Common myeloid progenitor, CD34-positive (primary cell): Measurements from ENCODE around the gene MAN1C1.

Experiments
- CTCF ChIA-PET: fragments of 350-600 bp; sonication (Branson Sonifier 250); formaldehyde crosslinking; loops from one replicate; lab custom pipeline; 2021; ENCODE audit warnings: antibody characterized with exemption; lab: Charles Lee
- POLR2A ChIA-PET: fragments of 350-600 bp; sonication (Branson Sonifier 250); formaldehyde crosslinking; loops from one replicate; lab custom pipeline; 2021; ENCODE audit warnings: antibody characterized with exemption; lab: Charles Lee
- DNase-seq, 3 donors: peaks; one replicate each; pipeline versions ENCODE4 v3.0.0 to v3.0.0-alpha.2; 2013
- H3K27ac ChIP-seq, 2 experiments: 1 replicate in 1 of 2; 2 replicates in 1 of 2; pipeline ENCODE4 v1.7.0; 2013; ENCODE audit warnings: inconsistent platforms in 2 of 2, low read length in 2 of 2, mild to moderate bottlenecking in 2 of 2, low read depth in 1 of 2, moderate library complexity in 1 of 2; ENCODE audit not compliant: severe bottlenecking in 2 of 2, insufficient read depth in 1 of 2, poor library complexity in 1 of 2
- H3K27me3 ChIP-seq, 5 experiments: replicated peaks in 2 of 5; 1 replicate in 3 of 5; 2 replicates in 2 of 5; pipeline versions ENCODE4 v1.6.1 to v1.7.0; 2013; ENCODE audit warnings: low read length in 4 of 5, mild to moderate bottlenecking in 2 of 5, moderate library complexity in 2 of 5, inconsistent platforms in 1 of 5; ENCODE audit not compliant: insufficient read depth in 5 of 5, control insufficient read depth in 4 of 5
- H3K36me3 ChIP-seq, 4 experiments: 1 replicate in 2 of 4; 2 replicates in 2 of 4; pipeline versions ENCODE4 v1.6.1 to v1.7.0; 2013; ENCODE audit warnings: low read length in 3 of 4, control low read depth in 1 of 4, mild to moderate bottlenecking in 1 of 4; ENCODE audit not compliant: control insufficient read depth in 4 of 4, insufficient read depth in 4 of 4
- H3K4me1 ChIP-seq, 4 experiments: 1 replicate in 3 of 4; 2 replicates in 1 of 4; pipeline versions ENCODE4 v1.6.1 to v1.7.1; 2013; ENCODE audit warnings: low read length in 3 of 4, mild to moderate bottlenecking in 3 of 4, control low read depth in 1 of 4, inconsistent platforms in 1 of 4, moderate library complexity in 1 of 4; ENCODE audit not compliant: control insufficient read depth in 4 of 4, insufficient read depth in 4 of 4; ENCODE audit errors: control extremely low read depth in 1 of 4
- H3K4me3 ChIP-seq, 7 experiments: 1 replicate in 4 of 7; 2 replicates in 3 of 7; pipeline versions ENCODE4 v1.5.1 to v1.7.0; 2013; ENCODE audit warnings: mild to moderate bottlenecking in 7 of 7, low read length in 6 of 7, moderate library complexity in 6 of 7, inconsistent platforms in 2 of 7, low read depth in 2 of 7, control low read depth in 1 of 7; ENCODE audit not compliant: insufficient read depth in 4 of 7, control insufficient read depth in 1 of 7; ENCODE audit errors: extremely low read depth in 1 of 7
- H3K9me3 ChIP-seq, 5 experiments: 1 replicate in 4 of 5; 2 replicates in 1 of 5; pipeline versions ENCODE4 v1.6.1 to v1.7.1; 2013; ENCODE audit warnings: low read length in 4 of 5, mild to moderate bottlenecking in 2 of 5, inconsistent platforms in 1 of 5, low read depth in 1 of 5, moderate library complexity in 1 of 5; ENCODE audit not compliant: control insufficient read depth in 4 of 5, insufficient read depth in 2 of 5; ENCODE audit errors: control extremely low read depth in 1 of 5
- WGBS: methylation state at CpG from one replicate; pipeline ENCODE4 v1.1.5; 2013; ENCODE audit not compliant: insufficient coverage; 5-methylcytosine and 5-hydroxymethylcytosine counted together

Gene MAN1C1

GRCh38 chr1:25796811-25797458 is 180.3 kb downstream of the MAN1C1 start:
- POLR2A ChIA-PET = no interaction called here
- no peak overlapping the region for H3K27ac ChIP-seq

DNA sequence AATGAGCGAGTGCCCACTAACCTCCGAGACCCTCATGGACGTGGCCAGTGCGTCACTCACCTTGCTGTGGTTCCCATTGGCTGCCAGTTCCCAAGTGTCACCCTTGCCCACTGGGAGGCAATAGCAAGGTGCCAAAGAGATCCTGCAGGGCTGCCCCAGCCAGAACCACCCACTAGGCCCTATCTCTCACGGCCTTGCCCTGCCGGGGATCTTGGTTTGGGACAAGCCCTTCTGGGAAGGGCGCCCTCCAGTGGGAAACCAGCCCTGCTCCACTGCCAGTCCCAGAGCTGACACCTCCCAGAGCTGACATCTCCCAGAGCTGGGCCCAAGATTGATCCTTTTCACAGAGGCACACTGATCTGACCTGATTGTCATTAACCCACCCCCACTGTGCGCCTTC is 181.3 kb downstream of the MAN1C1 start:
- 76% methylated on average over 7 of the region's 8 CpGs for WGBS
- Histone ChIP-seq H3K9me3 (no peaks in the 10 kb centered on the region), H3K36me3 (no peaks in the 10 kb centered on the region), H3K4me3 (no peak overlapping the region), H3K27ac (no peak overlapping the region), H3K4me1 (peaks cover 0 to 32% (median 23%) of the 10 kb centered on the region in 4 experiments), H3K27me3 (no peaks in the 10 kb centered on the region)
- DNase-seq = peak in 2 of 3 donors; percentile 37 to 48
- POLR2A ChIA-PET = no interaction called here
- CTCF ChIA-PET = interaction anchor here (0.6 to 2.8 kb wide), 22 partner anchors 10 to 923 kb away, joined by 3 to 13 read pairs (median 4); partner anchors contain the start of gene MTFR1L

More at GRCh38 chr1:25796811-25797458, 180.3 kb downstream of the MAN1C1 start:
- H3K27me3 ChIP-seq = no peaks in the 10 kb centered on the region
- H3K9me3 ChIP-seq = no peaks in the 10 kb centered on the region
- H3K4me3 ChIP-seq = no peak overlapping the region
- CTCF ChIA-PET = interaction anchor here (0.9 to 4.3 kb wide), 22 partner anchors 9 to 293 kb away, joined by 3 to 24 read pairs (median 5); partner anchors contain the start of gene MTFR1L
- H3K4me1 ChIP-seq = peaks cover 0 to 29% (median 22%) of the 10 kb centered on the region in 4 experiments
- no peaks in the 10 kb centered on the region for H3K36me3 ChIP-seq
- DNase-seq = peak; percentile 81 to 85 (median 85)
- WGBS = 17% methylated on average over 6 of the region's 19 CpGs

DNA sequence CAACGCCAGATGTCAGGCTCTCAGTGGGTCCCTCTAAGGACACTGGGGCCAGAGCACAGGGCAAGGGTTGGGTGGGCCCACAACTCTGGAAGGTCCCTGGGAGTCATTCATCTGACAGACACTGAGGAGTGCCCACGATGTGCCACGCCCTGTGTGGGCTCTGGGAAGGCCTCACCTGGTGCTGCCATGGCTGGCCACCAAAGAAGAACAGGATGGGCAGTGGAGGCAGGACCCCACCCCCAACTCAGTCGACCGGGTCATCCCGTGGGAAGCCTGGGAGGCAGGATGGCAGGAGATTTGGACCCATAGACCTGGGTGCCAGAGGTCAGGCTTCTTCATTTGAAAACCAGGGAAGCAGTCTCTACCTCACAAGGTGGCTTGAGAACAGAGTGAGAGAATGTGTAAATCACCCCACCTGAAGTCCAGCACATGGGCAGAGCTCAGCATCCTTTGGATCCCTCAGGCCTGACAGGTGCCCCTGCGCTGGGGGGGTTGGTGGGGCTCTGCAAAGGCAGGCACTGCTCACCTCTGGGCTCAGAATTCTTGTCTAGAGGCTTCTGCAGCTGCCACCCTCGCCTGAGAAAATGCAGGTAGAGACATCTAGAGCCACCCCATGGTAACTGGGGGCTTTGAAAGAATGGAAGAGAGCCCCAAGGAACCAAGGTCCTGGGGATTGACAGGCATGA is 182.2 kb downstream of the MAN1C1 start:
- no peaks in the 10 kb centered on the region for H3K36me3 ChIP-seq
- H3K4me3 ChIP-seq = no peak overlapping the region
- no peaks in the 10 kb centered on the region for H3K9me3 ChIP-seq
- H3K4me1 ChIP-seq = peaks cover 0 to 34% (median 24%) of the 10 kb centered on the region in 4 experiments
- no peak overlapping the region for H3K27ac ChIP-seq
- CTCF ChIA-PET = interaction anchor here (0.7 to 2.9 kb wide), 17 partner anchors 11 to 295 kb away, joined by 3 to 13 read pairs (median 5); no protein-coding TSS in a partner anchor
- no peaks in the 10 kb centered on the region for H3K27me3 ChIP-seq
- DNase-seq = no peak
- POLR2A ChIA-PET = no interaction called here
- 91% methylated on average over 8 of the region's 8 CpGs for WGBS

DNA sequence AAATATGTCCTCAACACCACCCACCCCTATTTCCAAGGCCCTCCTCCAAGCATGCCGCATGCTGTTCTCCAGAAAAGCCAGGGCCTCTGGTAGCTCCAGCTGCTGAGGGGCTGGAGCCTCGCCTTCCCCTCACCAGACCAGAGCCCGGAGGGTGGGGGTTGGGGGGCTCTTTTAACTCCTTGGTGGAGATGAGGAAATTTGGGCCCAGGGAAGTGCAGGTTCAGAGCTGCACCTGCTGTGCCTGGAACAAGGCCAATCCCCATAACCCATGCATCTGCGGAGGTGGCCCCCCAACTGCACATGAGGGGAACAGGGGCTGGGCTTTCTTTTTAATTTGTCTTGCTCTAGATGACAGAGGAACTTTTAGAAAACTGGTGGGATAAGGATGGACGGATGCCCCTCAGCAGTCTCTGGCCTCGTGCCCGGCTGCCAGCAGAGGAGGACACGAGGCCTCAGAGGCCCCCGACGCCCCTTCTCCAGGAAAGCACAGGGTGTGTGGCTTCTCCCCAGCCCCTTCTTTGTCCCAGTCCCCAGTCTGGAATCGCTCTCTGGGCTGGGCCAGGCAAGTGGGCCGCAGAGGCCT is 182.9 kb downstream of the MAN1C1 start:
- no peaks in the 10 kb centered on the region for H3K27me3 ChIP-seq
- H3K27ac ChIP-seq = no peak overlapping the region
- no peaks in the 10 kb centered on the region for H3K36me3 ChIP-seq
- H3K4me1 ChIP-seq = peaks cover 0 to 34% (median 24%) of the 10 kb centered on the region in 4 experiments
- WGBS = 9% methylated on average over 9 of the region's 12 CpGs
- H3K4me3 ChIP-seq = peak overlapping the region in 6 of 7 experiments; percentile 28 to 72 (median 42)
- ChIA-PET CTCF (interaction anchor here (1.0 to 2.9 kb wide), 5 partner anchors 10 to 295 kb away, joined by 3 to 13 read pairs (median 8); no protein-coding TSS in a partner anchor), POLR2A (no interaction called here)
- peak in 1 of 3 donors; percentile 38 for DNase-seq
- no peaks in the 10 kb centered on the region for H3K9me3 ChIP-seq

DNA sequence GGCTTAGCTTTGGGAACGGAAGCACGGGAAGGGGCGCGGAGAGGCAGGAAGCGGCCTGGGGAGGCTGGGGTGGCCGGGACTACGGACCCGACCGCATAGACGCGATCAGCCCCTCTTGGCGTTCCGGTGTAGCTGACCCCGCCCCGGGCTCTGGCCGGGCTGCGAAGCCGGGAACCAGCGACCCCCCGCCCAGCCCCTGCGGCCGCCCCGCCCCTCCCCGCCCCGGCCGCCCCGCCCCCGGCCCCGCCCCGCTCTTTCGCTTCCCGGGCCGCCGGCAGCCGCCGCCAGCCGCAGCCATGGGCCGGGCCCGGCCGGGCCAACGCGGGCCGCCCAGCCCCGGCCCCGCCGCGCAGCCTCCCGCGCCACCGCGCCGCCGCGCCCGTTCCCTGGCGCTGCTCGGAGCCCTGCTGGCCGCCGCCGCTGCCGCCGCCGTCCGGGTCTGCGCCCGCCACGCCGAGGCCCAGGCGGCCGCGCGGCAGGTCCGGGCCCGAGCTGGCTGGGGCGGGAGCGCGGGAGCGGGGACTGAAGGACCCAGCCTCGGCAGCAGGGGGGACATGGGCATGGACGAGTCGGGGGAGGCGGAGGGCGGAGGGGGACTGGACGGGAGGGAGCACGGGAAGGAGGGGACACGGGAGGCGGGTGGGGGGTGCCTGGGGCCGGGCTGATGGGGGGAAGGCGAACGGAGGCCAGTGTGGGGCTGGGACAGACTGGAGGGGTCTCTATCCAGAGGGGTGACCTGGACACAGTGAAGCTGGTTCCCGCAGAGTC is 183.5 kb downstream of the MAN1C1 start, which contains the start of gene SELENON:
SELENON (plus strand) TSS at position 259 of the 768 bp plus-strand sequence; CDS start at position 297, 38 bp downstream.
- Histone ChIP-seq H3K27me3 (no peaks in the 10 kb centered on the region), H3K9me3 (no peaks in the 10 kb centered on the region), H3K4me1 (peaks cover 0 to 34% (median 24%) of the 10 kb centered on the region in 4 experiments), H3K27ac (no peak within 1 kb of the TSS), H3K36me3 (peaks cover 0 to 2% (median under 1%) of the 10 kb centered on the region in 4 experiments), H3K4me3 (peak within 1 kb of the TSS in 6 of 7 experiments; percentile 38 to 74 (median 58))
- ChIA-PET POLR2A (no interaction called here), CTCF (interaction anchor here (1.0 to 2.9 kb wide), 5 partner anchors 11 to 296 kb away, joined by 3 to 8 read pairs (median 4); no protein-coding TSS in a partner anchor)
- under 1% methylated on average over 77 of the region's 91 CpGs for WGBS
- DNase-seq = peak in 1 of 3 donors; percentile 41

DNA sequence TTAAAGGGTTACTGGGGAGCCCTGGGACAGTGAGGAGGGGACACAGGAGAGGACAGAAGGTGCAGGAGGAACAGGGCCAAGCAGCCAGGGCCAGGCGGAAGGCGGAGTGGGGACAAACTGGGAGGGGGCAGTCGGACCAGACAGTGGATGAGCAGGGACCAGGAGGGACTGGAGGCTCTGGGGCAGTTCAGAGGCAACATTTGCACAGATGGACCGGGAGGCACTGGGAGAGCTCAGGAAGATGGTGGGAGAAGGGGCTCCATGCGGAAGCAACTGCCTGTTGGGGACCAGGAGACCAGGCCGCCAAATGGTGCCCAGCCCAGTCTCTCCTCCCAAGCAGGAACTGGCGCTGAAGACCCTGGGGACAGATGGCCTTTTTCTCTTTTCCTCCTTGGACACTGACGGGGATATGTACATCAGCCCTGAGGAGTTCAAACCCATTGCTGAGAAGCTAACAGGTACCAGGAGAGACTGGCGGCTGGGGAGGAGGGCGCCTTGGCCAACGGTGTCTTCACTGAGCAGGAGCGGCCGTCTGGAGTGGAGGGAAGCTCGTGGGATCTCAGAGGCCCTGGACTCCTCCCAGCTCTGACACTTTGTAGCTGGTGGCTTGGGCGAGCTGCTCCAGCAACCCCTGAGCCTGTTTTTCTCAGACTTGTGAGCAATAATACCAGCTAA is 184.2 kb downstream of the MAN1C1 start:
- Histone ChIP-seq H3K4me3 (peak overlapping the region in 6 of 7 experiments; percentile 19 to 74 (median 58)), H3K27me3 (no peaks in the 10 kb centered on the region), H3K27ac (no peak overlapping the region), H3K36me3 (peaks cover 0 to 10% (median 4%) of the 10 kb centered on the region in 4 experiments), H3K4me1 (peaks cover 0 to 34% (median 27%) of the 10 kb centered on the region in 4 experiments), H3K9me3 (no peaks in the 10 kb centered on the region)
- 80% methylated on average over 12 of the region's 15 CpGs for WGBS
- DNase-seq = no peak
- CTCF ChIA-PET = interaction anchor here (0.7 to 2.9 kb wide), 11 partner anchors 9 to 297 kb away, joined by 3 to 8 read pairs (median 4); no protein-coding TSS in a partner anchor
- POLR2A ChIA-PET = no interaction called here
